Endothelial cell of umbilical vein (primary cell): ENCODE measurements around the gene NPHS1. TPM values are rescaled to one million over a fixed set of nuclear protein-coding genes. Genes with fewer than 3 reads are reported as not detected.

Experiments used
- BruUV-seq: library from RNA; stranded (reverse); fragments of 400-500 nt; replicated peaks from 2 replicates; lab custom pipeline; 2021; lab: Mats Ljungman, UMichigan
- CTCF ChIA-PET: fragments of 300-600, 350-600 bp; sonication (Branson Sonifier 250); formaldehyde crosslinking; loops from one replicate; lab custom pipeline; 2021; ENCODE audit warnings: antibody characterized with exemption, inconsistent platforms; lab: Charles Lee
- POLR2A ChIA-PET: fragments of 300-600, 350-600 bp; sonication (Branson Sonifier 250); formaldehyde crosslinking; loops from one replicate; lab custom pipeline; 2021; ENCODE audit warnings: antibody characterized with exemption, inconsistent platforms; lab: Charles Lee
- DNase-seq: peaks from one replicate; pipeline ENCODE4 v3.0.0-alpha.2; 2011; ENCODE audit warnings: low read depth, low spot score
- FAIRE-seq: peaks from 2 replicates; lab custom pipeline; 2011; peaks lifted over from hg19 to GRCh38; lab: Jason Lieb, UNC
- H2AFZ ChIP-seq: 2 replicates; pipeline ENCODE4 v1.6.0; 2012; ENCODE audit warnings: low read depth, low read length, control low read depth, inconsistent platforms
- H3K27ac ChIP-seq: 2 replicates; pipeline ENCODE4 v1.5.1; 2011; ENCODE audit warnings: low read depth, mild to moderate bottlenecking, control low read depth, low read length, moderate library complexity; ENCODE audit not compliant: insufficient read depth
- H3K27me3 ChIP-seq, 2 experiments: 2 replicates each; pipeline versions ENCODE4 v1.6.0 to v1.6.1; 2011; ENCODE audit warnings: low read length in 2 of 2, mixed read lengths in 1 of 2; ENCODE audit not compliant: control insufficient read depth in 2 of 2, insufficient read depth in 2 of 2
- H3K36me3 ChIP-seq, 2 experiments: 2 replicates in 1 of 2; 3 replicates in 1 of 2; pipeline ENCODE4 v1.5.1; 2011; ENCODE audit warnings: low read length in 2 of 2, mild to moderate bottlenecking in 1 of 2, moderate library complexity in 1 of 2; ENCODE audit not compliant: control insufficient read depth in 2 of 2, insufficient read depth in 2 of 2; ENCODE audit errors: extremely low read depth in 1 of 2
- H3K4me1 ChIP-seq: 3 replicates; pipeline ENCODE4 v1.5.1; 2011; ENCODE audit warnings: mild to moderate bottlenecking, low read length; ENCODE audit not compliant: control insufficient read depth, insufficient read depth; ENCODE audit errors: extremely low read depth
- H3K4me2 ChIP-seq: 2 replicates; pipeline ENCODE4 v1.6.1; 2011; ENCODE audit warnings: low read length, control low read depth, mixed read lengths; ENCODE audit not compliant: insufficient read depth
- H3K4me3 ChIP-seq, 3 experiments: fragments of 200-600 bp in 1 of 3; sonication (generic), shearing (Covaris generic) in 1 of 3; replicated peaks in 1 of 3; 2 replicates each; pipeline ENCODE4 v1.5.1; 2011 to 2016; ENCODE audit warnings: control low read depth in 3 of 3, low read length in 3 of 3, mild to moderate bottlenecking in 2 of 3, inconsistent platforms in 1 of 3, low read depth in 1 of 3, moderate library complexity in 1 of 3; ENCODE audit not compliant: insufficient read depth in 1 of 3
- H3K79me2 ChIP-seq: 2 replicates; pipeline ENCODE4 v1.6.0; 2012; ENCODE audit warnings: low read length, inconsistent platforms; ENCODE audit not compliant: control insufficient read depth, insufficient read depth
- H3K9ac ChIP-seq: replicated peaks from 2 replicates; pipeline ENCODE3; 2011; ENCODE audit warnings: low read length, control low read depth; ENCODE audit not compliant: insufficient read depth; ENCODE audit errors: extremely low read depth
- H3K9me1 ChIP-seq: replicated peaks from 3 replicates; pipeline ENCODE4 v1.6.0; 2011; ENCODE audit warnings: mild to moderate bottlenecking, low read length; ENCODE audit not compliant: control insufficient read depth, insufficient read depth; ENCODE audit errors: extremely low read depth
- H3K9me3 ChIP-seq: replicated peaks from 2 replicates; pipeline ENCODE4 v1.5.1; 2012; ENCODE audit warnings: low read length, inconsistent platforms; ENCODE audit not compliant: control insufficient read depth, insufficient read depth
- H4K20me1 ChIP-seq: replicated peaks from 2 replicates; pipeline ENCODE3; 2011; ENCODE audit warnings: mild to moderate bottlenecking, low read length; ENCODE audit not compliant: control insufficient read depth, insufficient read depth; ENCODE audit errors: extremely low read depth
- EZH2 ChIP-seq: IDR thresholded peaks from 2 replicates; pipeline ENCODE4 v1.6.1; 2012; ENCODE audit warnings: borderline replicate concordance, low read depth, mild to moderate bottlenecking, moderate library complexity, low read length, inconsistent platforms; ENCODE audit not compliant: severe bottlenecking
- FOS ChIP-seq: IDR thresholded peaks from 2 replicates; pipeline ENCODE4 v1.6.1; 2011; ENCODE audit warnings: mild to moderate bottlenecking, low read length, moderate library complexity, borderline replicate concordance; ENCODE audit not compliant: insufficient read depth
- GATA2 ChIP-seq: IDR thresholded peaks from 2 replicates; pipeline ENCODE4 v1.7.0; 2011; ENCODE audit warnings: low read depth, mild to moderate bottlenecking, moderate library complexity, mixed read lengths, low read length; ENCODE audit not compliant: insufficient read length, insufficient read depth
- MYC ChIP-seq: IDR thresholded peaks from one replicate; pipeline ENCODE4 v1.6.1; 2011; ENCODE audit warnings: mild to moderate bottlenecking, low read depth, low read length
- POLR2A ChIP-seq: IDR thresholded peaks from 2 replicates; pipeline ENCODE4 v1.6.1; 2012; ENCODE audit warnings: low read depth, mild to moderate bottlenecking, control low read depth, low read length
- POLR2AphosphoS5 ChIP-seq: IDR thresholded peaks from 2 replicates; pipeline ENCODE4 v1.6.1; 2012; ENCODE audit warnings: low read depth, mild to moderate bottlenecking, control low read depth, low read length, moderate library complexity; ENCODE audit not compliant: insufficient read depth
- dilution Hi-C: fragments of 300-500 bp; cut with MboI; formaldehyde crosslinking; loops from one replicate; pipeline ENCODE4 v1.15.0; 2019; ENCODE audit warnings: low sequenced_read_pairs; ENCODE audit not compliant: extremely low pct_ligation_motif_present
- intact Hi-C: fragments of 100-400 bp; cut with micrococcal nuclease; formaldehyde crosslinking; loops from one replicate; pipeline ENCODE4 v1.10.0; 2022
- polyA plus RNA-seq, 4 experiments: library from polyadenylated mRNA; depleted of rRNA in 3 of 4; stranded (reverse) in 3 of 4; unstranded in 1 of 4; fragments of >200 nt; gene quantifications; 2 replicates each; pipeline versions ENCODE4 v1.2.1 to v1.2.3, GENCODE V29; 2011 to 2012; ENCODE audit warnings: missing spikeins in 1 of 4
- total RNA-seq: library from RNA; stranded (reverse); gene quantifications from 2 replicates; pipeline ENCODE4 v1.2.3, GENCODE V29; 2021
- TF ChIP-seq, protein P1 (sequence below): IDR thresholded peaks from 2 replicates; pipeline ENCODE4 v1.6.1; 2011; ENCODE audit not compliant: insufficient read depth, insufficient read length

Gene NPHS1
- total and polyA plus RNA-seq, 2 donors (not counting 3 experiments of a cell fraction or from before 2014, with no cell fraction given), result not detected

DNA sequence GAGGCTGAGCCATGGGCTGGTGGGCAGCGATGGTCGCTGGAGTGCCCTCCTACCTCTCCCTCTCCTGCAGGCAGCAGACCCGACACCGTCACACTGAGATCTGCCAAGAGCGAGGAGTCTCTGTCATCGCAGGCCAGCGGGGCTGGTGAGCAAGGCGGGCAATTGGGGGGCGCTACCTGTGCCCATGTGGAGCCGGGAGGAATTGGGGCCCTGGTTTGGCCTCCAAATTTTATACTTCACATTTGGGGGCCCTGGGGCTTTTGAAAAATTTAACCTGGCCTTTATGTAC lies 67.0 kb downstream of the NPHS1 start:
- FAIRE-seq, result no peak
- Histone ChIP-seq H3K4me2 (no peak overlapping the region), H3K9me3 (no peaks in the 10 kb centered on the region), H2AFZ (no peak overlapping the region), H3K27ac (no peak overlapping the region), H3K27me3 (no peaks in the 10 kb centered on the region), H3K36me3 (peaks cover 0 to 4% of the 10 kb centered on the region in 2 experiments), H3K9me1 (no peaks in the 10 kb centered on the region), H3K4me3 (no peak overlapping the region), H3K9ac (no peak overlapping the region), H4K20me1 (no peaks in the 10 kb centered on the region), H3K4me1 (no peaks in the 10 kb centered on the region), H3K79me2 (no peaks in the 10 kb centered on the region)
- no peak for TF ChIP-seq GATA2
- TF ChIP-seq EZH2, result no peak
- no peak for TF ChIP-seq POLR2AphosphoS5
- TF ChIP-seq FOS, result no peak
- no peak for TF ChIP-seq POLR2A
- TF ChIP-seq, protein P1, sequence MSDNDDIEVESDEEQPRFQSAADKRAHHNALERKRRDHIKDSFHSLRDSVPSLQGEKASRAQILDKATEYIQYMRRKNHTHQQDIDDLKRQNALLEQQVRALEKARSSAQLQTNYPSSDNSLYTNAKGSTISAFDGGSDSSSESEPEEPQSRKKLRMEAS, result no peak
- DNase-seq, result no peak
- CTCF ChIA-PET, result no interaction called here
- POLR2A ChIA-PET, result interaction anchor here (0.9 kb wide), 1 partner anchor 37 kb away, joined by 3 read pairs; the partner anchor contains the start of gene LIN37
- intact Hi-C loops (no loop called here), dilution Hi-C loops (no loop called here)
- no TSS peak for BruUV-seq

DNA sequence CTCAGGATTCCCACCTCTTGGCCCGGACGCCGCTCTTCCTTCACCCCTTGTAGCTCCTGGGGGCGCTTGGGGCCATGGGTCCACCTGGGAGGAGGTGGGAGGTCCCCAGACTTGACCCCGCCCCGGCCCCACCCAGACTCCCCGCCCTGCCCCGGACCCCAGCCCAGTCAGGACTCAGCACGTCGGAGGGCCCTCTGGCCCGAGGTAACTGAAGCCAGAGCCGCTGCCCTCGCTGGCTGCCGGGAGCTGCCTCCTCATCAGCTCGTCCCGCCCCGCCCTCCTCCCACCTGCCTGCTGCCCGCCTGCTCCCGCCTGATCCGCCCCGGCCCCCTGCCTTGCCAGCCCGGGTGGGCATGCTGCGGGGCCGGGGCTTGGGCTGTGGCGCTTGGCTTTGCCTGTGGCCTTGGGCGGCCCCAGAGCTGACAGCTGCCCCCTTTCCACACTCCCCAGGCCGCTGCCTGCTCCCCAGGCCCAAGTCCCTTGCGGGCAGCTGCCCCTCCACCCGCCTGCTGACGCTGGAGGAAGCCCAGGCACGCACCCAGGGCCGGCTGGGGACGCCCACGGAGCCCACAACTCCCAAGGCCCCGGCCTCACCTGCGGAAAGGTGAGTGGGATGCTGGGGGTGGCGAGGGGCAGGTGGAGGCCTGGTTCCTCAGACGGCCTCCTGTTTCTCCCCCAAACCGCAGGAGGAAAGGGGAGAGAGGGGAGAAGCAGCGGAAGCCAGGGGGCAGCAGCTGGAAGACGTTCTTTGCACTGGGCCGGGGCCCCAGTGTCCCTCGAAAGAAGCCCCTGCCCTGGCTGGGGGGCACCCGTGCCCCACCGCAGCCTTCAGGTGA lies 67.6 kb downstream of the NPHS1 start:
- FAIRE-seq, result no peak
- dilution Hi-C loops, result no loop called here
- no peaks in the 10 kb centered on the region for H4K20me1 ChIP-seq
- no peak overlapping the region for H3K4me3 ChIP-seq
- H3K4me1 ChIP-seq, result no peaks in the 10 kb centered on the region
- no peak overlapping the region for H3K27ac ChIP-seq
- no peak overlapping the region for H3K9ac ChIP-seq
- no peaks in the 10 kb centered on the region for H3K27me3 ChIP-seq
- no peak for TF ChIP-seq MYC
- DNase-seq, result no peak
- H3K9me3 ChIP-seq, result no peaks in the 10 kb centered on the region
- H3K36me3 ChIP-seq, result peaks cover 0 to 4% of the 10 kb centered on the region in 2 experiments
- no TSS peak for BruUV-seq
- H3K4me2 ChIP-seq, result no peak overlapping the region
- no peaks in the 10 kb centered on the region for H3K79me2 ChIP-seq
- ChIA-PET CTCF (interaction anchor here (0.6 kb wide), 1 partner anchor 122 kb away, joined by 4 read pairs; no protein-coding TSS in a partner anchor), POLR2A (no interaction called here)
- H3K9me1 ChIP-seq, result no peaks in the 10 kb centered on the region
- intact Hi-C loops, result no loop called here
- no peak overlapping the region for H2AFZ ChIP-seq
